ENCODE data around the gene SPHK1.
A peak's percentile ranks its signal among the peaks of the same experiment; 100 is the strongest.

Gene SPHK1

GRCh38 chr17:76384987-76385891 lies 830 bp downstream of the SPHK1 start:
- peak; percentile 13 for DNase-seq (ENCODE audit: low read depth)

- peak; percentile 76 for DNase-seq (ENCODE audit: low read depth)
These were observed 1.7 kb downstream of the SPHK1 start for GRCh38 chr17:76385892-76386786.

- no peak for DNase-seq (ENCODE audit: low read depth)
These were observed 2.8 kb downstream of the SPHK1 start for GRCh38 chr17:76386966-76387765.

DNA sequence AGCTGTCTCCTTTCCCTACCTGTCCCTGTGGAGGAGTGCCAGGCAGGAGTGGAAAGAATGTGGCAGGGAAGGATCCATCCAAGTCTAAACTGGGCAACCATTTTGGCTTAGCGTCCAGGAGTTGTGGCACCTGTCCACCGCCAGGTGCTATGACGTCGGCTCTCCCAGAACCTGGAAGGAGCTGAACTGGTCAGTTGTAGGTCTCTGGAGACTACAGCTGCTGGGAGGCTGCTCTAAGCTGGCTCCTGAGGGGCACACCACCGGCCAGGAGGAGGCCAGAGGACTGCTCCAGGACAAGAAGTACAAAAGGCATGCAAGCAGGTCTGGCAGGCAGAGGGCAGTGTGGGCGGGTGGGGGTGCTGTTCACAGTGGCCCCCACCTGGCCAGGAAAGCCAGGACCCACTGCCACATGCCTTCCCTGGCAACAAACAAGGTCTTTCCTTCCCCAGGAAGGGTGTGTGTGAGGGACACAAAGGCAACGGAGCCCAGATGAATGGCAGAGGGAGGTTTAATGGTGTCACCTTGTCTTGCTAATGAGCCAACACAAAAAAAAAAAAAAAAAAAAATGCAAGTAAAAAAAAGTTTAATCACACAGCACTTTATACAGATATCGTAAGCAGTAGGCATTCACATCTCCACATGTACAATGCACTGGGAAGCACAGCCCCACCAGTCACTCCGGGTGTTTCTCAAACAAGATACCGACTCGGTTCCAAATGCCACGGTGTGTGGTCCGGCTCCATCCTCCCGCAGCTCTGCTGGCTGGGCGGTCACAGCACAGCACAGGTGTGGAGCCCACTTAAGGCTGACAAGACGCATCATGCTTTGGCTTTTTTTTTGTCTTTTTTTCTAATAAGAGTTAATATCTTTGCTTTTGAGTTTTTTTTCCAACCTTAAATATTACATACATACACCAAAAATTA lies 4.8 kb downstream of the SPHK1 start:
- no peak for DNase-seq (ENCODE audit: low read depth)

DNA sequence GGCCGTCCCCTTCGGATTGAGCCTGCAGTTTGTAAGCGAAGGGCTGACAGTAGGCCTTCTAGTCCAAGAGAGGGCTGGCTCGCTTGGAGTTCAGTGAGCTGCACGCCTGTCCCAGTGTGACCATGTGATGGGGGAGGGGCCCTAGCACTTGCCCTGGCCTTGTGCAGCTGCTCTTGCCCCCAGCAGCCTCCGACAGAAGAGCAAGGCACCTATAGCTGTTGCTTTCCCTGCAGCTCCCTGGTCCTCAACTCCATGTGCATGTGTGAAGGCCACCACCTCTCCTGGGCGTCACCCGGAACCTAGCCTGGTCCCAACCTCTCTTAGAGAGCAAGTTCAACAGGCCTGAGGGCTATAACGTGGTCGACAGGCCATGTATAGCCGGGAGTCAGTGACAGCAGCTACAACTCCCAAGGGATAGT lies 5.6 kb downstream of the SPHK1 start:
- DNase-seq (ENCODE audit: low read depth) = no peak

DNA sequence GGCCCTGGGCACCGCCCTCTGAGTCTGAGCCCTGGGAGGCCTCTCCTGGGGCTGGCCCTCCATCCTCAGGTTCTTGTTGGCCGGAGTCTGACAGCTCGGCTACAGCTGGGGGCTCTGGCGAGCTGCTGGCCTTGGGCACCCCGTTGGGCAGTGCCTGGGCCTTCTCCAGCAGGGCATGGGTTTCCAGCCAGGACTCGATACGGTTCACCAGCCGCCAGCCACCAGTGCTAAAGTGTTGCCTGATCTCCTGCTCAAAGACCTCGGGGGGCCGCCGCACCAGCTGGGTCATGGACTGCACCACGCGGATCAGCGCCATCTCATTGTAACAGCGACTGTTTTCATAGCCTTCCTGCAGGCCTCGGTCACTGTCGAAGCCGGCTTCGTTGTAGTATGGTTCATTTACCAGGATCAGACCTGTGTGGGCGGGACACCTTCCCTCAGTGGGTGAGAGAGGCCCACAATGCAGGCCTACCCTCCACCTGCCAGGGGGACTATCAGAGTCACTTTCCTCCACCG lies 6.8 kb downstream of the SPHK1 start:
- DNase-seq (ENCODE audit: low read depth) = no peak

GRCh38 chr17:76394166-76394565 lies 9.8 kb downstream of the SPHK1 start:
- DNase-seq (ENCODE audit: low read depth) = no peak

- no peak for DNase-seq (ENCODE audit: low read depth)
These were observed 11.6 kb downstream of the SPHK1 start for GRCh38 chr17:76395980-76396379.

- no peak for DNase-seq (ENCODE audit: low read depth)
These were observed 12.8 kb downstream of the SPHK1 start for GRCh38 chr17:76397184-76397583.

- peak; percentile 76 for DNase-seq (ENCODE audit: low read depth)
These were observed 13.5 kb downstream of the SPHK1 start for GRCh38 chr17:76397687-76398522.

DNA sequence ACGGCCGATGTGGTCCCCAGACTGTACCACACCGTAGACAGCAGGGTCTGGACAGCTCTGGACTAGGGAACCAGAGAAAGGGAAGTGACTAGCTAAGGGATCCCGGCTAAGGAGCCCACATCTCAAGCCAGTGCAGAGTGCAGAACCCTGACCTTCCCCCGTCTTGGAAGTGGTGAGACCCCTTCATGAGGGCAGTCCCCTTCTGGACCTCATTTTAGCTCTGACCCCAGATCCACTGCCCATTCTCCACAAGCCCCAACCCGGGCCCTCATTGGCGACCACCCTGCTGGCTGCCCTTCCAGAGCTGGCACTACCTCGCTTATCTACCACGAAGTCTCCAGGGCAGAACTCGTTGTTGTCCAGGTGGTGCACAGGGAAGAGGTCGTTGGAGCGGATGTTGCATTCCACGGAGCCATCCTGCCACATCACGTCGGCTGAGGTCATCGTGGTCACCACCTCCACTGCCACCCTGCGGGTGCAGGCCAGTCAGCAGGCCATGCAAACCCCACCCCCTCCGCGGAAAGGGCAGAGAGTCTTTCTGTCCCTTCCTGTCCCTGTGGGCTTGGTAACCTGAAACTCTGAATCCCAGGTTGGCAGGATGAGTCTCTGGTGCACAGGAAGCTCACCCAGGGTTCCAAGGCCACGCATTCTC lies 14.2 kb downstream of the SPHK1 start:
- no peak for DNase-seq (ENCODE audit: low read depth)

DNA sequence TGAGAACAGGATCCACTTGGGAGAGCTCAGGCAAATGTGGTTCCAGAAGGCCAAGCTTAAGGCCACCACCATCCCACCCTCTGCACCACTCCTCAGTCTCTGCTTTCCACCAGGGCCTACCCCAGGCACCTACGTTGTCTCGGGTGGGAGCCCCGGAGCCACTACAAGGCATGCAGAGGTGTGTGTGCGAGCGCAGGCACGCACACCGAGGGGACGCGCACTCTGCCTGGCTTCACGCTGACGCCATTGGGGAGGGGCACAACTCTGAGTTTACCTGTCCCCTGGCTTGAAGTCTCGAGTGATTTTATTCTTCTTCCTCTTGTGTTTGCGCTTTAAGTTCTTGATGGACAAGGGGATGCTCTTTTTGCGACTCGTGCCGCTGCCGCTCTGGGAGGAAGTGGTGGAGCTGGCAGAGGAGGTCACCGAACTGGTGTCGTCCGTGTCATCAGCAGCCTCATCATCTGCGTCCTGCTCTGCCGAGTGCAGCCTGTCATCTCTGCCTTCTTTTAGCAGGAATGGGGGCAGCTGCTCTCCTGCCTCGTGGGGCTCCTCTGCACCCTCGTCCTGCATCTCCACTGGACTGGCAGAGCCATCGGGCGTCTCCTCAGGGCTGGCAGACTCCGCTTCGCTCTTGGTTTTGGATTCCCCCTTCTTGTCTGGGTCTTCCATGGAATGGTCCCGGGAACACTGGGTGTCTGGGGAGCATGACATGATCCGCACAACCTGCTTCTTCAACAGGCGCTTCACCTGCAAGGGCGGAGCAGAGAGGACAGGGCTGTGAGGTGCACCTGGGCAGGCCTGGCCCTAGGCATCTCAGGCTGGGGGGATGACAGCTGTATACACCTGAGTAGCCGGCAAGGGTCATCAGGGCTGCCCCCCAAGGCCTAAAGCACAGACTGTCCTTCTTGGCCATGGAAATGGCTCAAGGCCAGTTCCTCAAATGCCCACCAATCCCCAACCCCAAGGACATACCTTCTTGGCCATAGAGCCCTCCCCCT lies 15.1 kb downstream of the SPHK1 start:
- DNase-seq (ENCODE audit: low read depth) = no peak

GRCh38 chr17:76402711-76403110 lies 18.3 kb downstream of the SPHK1 start:
- no peak for DNase-seq (ENCODE audit: low read depth)

DNA sequence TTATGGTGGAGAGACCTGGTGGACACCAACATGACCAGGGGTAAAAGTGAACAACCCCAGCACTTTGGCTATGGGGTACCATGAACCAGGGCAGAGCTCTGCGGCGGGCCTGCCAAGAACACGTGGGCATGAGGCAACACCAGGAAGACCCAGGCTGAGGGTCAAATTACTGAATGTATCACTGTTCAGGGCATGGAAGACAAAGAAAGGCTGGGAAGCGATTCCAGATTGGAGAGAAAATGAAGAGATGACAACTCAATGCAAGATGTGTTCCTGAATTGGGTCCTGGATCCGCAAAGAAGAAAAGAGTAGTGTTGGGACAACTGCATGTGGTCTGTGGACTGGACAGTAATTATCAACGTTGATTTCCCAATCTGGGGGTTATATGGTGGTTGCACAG lies 19.8 kb downstream of the SPHK1 start:
- DNase-seq (ENCODE audit: low read depth) = no peak

GRCh38 chr17:76404976-76405563 lies 20.7 kb downstream of the SPHK1 start:
- no peak for DNase-seq (ENCODE audit: low read depth)

- DNase-seq (ENCODE audit: low read depth) = no peak
These were observed 21.2 kb downstream of the SPHK1 start for GRCh38 chr17:76405607-76405966.

DNA sequence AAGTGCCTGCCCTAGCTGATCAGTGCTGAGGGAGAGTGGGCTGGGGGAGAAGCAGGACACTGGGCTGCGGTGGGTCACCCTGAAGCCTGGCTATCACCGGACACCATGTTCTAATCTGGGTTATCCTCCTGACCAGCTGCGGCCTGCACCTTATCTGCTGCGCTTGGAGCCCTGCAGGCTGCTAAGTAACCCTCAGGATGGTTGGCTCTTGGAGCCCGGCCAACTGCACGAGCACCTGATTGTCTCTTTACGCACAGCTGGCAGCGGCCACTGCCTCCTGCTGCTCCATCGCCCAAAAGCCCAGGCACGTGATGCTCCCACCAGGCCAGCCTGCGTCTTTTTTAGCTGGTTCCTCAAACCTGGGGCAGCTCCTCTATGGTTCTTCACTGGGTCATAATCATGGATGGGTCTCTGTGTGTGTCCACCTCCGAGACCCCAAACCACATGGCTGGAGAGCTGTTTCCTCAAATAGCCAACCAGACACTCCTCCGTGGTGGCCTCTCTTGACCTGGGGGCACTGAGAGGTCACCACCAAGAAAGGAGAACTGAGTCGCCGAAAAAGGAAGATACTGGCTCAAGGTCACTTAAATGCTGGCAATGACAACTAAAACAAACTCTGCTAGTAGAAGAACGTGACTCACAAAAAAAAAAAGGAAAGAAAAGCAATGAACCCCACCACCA lies 21.7 kb downstream of the SPHK1 start:
- no peak for DNase-seq (ENCODE audit: low read depth)
